PC-3 (cell line): ENCODE data around the gene CACNA1D.

Experiments
- EZH2 ChIP-seq: fragments of 300-600 bp; sonication (generic); IDR thresholded peaks from one replicate; pipeline ENCODE4 v1.6.1; 2017; ENCODE audit warnings: antibody characterized with exemption, mild to moderate bottlenecking, low read length; ENCODE audit not compliant: unreplicated experiment
- EZH2phosphoT487 ChIP-seq: fragments of 300-600 bp; sonication (generic); IDR thresholded peaks from 2 replicates; pipeline ENCODE4 v1.6.1; 2018; ENCODE audit warnings: mild to moderate bottlenecking, antibody characterized with exemption, low read length, borderline replicate concordance
- TF ChIP-seq, protein P1 (sequence below): fragments of 300-600 bp; sonication (generic); conservative IDR thresholded peaks from 2 replicates; pipeline ENCODE4 v1.5.1; 2017; ENCODE audit warnings: antibody characterized with exemption, low read depth, mild to moderate bottlenecking, low read length

DNA sequence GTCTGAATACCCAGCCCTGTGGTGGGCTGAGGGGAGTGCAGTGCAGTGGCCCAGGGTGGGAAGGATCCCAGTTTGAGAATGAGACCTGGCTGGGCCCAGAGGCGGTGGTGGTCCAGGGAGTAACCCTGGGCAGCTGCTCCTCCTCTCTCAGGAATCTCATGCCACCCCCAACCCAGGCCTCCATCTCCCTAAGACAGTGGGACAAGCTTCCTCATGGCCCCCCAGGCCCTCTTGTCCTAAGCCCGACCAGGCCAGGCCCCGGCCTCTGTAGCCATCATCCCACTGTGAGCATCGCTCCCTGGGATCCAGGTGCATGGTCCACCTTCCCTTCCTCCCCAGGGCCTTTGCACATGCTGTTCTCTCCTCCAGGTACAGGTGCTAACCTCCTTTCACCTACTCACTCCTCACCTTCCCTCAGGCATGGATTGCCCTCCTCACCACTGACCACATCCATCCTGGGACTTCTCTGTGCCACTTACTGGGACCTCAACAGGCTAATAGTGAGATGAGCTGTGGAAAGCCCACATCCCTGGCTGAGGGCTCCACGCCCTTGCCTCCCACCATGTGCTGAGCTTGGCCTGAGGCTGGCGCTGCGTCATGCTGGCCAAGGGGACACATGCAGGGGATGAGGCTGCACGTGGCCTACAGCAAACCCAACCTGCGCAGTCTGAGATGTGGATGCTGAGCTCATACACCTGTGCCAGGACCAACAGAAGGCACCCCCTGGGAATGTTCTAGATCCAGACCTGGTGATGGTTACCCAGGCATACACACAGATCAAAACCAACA lies 341.9 kb downstream of the CACNA1D start:
- TF ChIP-seq EZH2 (no peak), EZH2phosphoT487 (no peak)
- TF ChIP-seq, protein P1, sequence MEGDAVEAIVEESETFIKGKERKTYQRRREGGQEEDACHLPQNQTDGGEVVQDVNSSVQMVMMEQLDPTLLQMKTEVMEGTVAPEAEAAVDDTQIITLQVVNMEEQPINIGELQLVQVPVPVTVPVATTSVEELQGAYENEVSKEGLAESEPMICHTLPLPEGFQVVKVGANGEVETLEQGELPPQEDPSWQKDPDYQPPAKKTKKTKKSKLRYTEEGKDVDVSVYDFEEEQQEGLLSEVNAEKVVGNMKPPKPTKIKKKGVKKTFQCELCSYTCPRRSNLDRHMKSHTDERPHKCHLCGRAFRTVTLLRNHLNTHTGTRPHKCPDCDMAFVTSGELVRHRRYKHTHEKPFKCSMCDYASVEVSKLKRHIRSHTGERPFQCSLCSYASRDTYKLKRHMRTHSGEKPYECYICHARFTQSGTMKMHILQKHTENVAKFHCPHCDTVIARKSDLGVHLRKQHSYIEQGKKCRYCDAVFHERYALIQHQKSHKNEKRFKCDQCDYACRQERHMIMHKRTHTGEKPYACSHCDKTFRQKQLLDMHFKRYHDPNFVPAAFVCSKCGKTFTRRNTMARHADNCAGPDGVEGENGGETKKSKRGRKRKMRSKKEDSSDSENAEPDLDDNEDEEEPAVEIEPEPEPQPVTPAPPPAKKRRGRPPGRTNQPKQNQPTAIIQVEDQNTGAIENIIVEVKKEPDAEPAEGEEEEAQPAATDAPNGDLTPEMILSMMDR, result no peak
